ENCODE data around the gene PCDHGA4.
"Not testable (repeated sequence)": the region's sequence is repeated elsewhere in the genome, so short reads cannot be mapped to it uniquely, and the experiment has no call there.

PCDHGA4 gene

GRCh38 chr5:141384471-141385267, 29.8 kb downstream of the PCDHGA4 start:
- DNase-seq (ENCODE audit: low spot score), result no peak

DNA sequence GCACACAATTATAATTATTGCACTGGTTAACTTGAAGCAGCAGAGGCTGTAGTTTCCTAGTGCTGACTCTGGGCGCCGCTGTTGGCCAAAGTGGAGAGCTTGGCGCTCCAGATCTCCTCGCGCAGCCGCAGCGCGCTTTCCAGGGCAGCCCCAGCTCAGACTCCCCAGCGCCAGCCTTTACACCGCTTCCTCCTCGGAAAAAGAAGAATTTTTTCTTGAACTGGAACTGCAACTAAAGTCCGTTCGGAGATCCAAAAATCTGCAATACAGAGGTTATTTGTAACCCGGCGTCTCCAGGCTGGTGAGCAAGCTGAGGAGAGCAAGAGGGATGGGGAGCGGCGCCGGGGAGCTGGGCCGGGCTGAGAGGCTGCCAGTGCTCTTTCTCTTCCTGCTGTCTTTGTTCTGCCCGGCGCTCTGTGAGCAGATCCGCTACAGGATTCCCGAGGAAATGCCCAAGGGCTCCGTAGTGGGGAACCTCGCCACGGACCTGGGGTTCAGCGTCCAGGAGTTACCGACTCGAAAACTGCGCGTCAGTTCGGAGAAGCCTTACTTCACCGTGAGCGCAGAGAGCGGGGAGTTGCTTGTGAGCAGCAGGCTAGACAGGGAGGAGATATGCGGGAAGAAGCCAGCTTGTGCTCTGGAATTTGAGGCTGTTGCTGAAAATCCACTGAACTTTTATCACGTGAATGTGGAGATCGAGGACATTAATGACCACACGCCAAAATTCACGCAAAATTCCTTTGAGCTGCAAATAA, 32.9 kb downstream of the PCDHGA4 start, which contains the start of gene PCDHGB4:
Gene PCDHGB4 (plus strand): TSS at position 142 of the 755 bp plus-strand sequence. CDS start 187 bp downstream, at position 329.
- DNase-seq (ENCODE audit: low spot score), result not testable (repeated sequence)

DNA sequence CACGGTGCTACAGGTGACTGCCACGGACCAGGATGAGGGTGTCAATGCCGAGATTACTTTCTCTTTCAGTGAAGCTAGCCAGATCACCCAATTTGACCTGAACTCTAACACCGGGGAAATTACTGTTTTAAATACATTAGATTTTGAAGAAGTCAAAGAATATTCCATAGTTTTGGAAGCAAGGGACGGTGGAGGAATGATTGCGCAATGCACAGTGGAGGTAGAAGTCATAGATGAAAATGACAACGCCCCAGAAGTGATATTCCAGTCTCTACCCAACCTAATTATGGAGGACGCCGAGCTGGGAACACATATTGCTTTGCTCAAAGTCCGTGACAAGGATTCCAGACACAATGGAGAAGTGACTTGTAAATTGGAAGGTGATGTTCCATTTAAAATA, 33.8 kb downstream of the PCDHGA4 start:
- no peak for DNase-seq (ENCODE audit: low spot score)

DNA sequence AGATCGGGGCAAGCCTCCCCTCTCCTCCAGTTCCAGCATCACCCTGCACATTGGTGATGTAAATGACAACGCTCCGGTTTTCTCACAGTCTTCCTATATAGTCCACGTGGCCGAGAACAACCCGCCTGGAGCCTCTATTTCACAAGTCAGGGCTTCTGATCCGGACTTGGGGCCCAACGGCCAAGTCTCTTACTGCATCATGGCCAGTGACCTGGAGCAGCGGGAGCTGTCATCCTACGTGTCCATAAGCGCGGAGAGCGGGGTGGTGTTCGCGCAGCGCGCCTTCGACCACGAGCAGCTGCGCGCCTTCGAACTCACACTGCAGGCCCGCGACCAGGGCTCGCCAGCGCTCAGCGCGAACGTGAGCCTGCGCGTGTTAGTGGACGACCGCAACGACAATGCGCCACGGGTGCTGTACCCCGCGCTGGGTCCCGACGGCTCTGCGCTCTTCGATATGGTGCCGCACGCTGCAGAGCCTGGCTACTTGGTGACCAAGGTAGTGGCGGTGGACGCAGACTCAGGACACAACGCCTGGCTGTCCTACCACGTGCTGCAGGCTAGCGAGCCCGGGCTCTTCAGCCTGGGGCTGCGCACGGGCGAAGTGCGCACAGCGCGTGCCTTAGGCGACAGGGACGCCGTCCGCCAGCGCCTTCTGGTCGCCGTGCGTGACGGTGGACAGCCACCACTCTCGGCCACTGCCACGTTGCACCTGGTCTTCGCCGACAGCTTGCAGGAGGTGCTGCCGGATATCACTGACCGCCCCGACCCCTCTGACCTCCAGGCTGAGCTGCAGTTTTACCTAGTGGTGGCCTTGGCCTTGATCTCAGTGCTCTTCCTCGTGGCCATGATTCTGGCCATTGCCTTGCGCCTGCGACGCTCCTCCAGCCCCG, 34.6 kb downstream of the PCDHGA4 start:
- no peak for DNase-seq (ENCODE audit: low spot score)

DNA sequence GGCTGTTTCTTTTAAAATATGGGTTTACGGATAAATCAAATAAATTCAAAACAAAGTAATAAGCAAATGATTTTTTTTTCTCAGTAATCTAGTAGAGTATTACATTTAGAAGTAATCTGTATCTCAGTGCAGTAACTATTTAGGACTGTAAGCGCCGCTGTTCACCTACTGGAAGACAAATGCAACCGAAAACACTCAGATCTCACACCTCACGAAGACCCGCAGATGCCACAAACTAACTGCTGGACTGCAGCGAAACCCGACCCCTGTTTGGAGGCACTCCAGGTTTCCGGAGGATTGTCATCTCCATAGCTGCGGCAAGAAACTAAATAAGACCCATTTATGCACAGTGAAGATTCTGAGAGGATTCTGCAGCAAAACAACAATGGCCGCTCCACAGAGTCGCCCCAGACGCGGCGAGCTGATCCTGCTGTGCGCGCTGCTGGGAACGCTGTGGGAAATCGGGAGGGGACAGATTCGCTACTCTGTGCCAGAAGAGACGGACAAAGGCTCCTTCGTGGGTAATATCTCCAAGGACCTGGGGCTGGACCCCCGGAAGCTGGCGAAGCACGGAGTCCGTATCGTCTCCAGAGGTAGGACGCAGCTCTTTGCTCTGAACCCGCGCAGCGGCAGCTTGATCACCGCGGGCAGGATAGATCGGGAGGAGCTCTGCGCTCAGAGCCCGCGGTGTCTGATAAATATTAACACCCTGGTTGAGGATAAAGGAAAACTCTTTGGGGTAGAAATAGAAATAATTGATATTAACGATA, 37.8 kb downstream of the PCDHGA4 start, which contains the start of gene PCDHGA8:
Gene PCDHGA8 (plus strand): TSS at position 205 of the 770 bp plus-strand sequence. CDS start 181 bp downstream, at position 386.
- no peak for DNase-seq (ENCODE audit: low spot score)

GRCh38 chr5:141393267-141393666, 38.4 kb downstream of the PCDHGA4 start:
- no peak for DNase-seq (ENCODE audit: low spot score)

DNA sequence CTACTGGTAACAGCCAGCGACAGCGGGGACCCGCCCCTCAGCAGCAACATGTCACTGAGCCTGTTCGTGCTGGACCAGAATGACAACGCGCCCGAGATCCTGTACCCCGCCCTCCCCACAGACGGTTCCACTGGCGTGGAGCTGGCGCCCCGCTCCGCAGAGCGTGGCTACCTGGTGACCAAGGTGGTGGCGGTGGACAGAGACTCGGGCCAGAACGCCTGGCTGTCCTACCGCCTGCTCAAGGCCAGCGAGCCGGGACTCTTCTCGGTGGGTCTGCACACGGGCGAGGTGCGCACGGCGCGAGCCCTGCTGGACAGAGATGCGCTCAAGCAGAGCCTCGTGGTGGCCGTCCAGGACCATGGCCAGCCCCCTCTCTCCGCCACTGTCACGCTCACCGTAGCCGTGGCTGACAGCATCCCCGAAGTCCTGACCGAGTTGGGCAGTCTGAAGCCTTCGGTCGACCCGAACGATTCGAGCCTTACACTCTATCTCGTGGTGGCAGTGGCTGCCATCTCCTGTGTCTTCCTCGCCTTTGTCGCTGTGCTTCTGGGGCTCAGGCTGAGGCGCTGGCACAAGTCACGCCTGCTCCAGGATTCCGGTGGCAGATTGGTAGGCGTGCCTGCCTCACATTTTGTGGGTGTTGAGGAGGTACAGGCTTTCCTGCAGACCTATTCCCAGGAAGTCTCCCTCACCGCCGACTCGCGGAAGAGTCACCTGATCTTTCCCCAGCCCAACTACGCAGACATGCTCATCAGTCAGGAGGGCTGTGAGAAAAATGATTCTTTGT, 39.8 kb downstream of the PCDHGA4 start:
- DNase-seq (ENCODE audit: low spot score), result not testable (repeated sequence)

DNA sequence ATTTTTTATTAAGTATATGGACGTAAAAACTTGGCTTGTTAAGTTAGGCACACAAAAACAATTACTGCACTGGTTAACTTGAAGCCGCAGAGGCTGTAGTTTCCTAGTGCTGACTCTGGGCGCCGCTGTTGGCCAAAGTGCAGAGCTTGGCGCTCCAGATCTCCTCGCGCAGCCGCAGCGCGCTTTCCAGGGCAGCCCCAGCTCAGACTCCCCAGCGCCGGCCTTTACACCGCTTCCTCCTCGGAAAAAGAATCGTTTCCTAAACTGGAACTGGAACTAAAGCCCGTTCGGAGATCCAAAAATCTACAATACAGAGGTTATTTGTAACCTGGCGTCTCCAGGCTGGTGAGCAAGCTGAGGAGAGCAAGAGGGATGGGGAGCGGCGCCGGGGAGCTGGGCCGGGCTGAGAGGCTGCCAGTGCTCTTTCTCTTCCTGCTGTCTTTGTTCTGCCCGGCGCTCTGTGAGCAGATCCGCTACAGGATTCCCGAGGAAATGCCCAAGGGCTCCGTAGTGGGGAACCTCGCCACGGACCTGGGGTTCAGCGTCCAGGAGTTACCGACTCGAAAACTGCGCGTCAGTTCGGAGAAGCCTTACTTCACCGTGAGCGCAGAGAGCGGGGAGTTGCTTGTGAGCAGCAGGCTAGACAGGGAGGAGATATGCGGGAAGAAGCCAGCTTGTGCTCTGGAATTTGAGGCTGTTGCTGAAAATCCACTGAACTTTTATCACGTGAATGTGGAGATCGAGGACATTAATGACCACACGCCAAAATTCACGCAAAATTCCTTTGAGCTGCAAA, 43.1 kb downstream of the PCDHGA4 start, which contains the start of gene PCDHGB5:
Gene PCDHGB5 (plus strand): TSS at position 192 of the 796 bp plus-strand sequence. CDS start 181 bp downstream, at position 373.
- DNase-seq (ENCODE audit: low spot score), result not testable (repeated sequence)

- DNase-seq (ENCODE audit: low spot score), result no peak
Measured at GRCh38 chr5:141398608-141399007, 43.8 kb downstream of the PCDHGA4 start.

- DNase-seq (ENCODE audit: low spot score), result no peak
Measured at GRCh38 chr5:141399555-141400258, 44.9 kb downstream of the PCDHGA4 start.

- peak; percentile 29 for DNase-seq (ENCODE audit: low spot score)
Measured at GRCh38 chr5:141402553-141403243, 47.9 kb downstream of the PCDHGA4 start, which contains the start of gene PCDHGA9. PCDHGA9 (plus strand) TSS chr5:141402778; CDS start chr5:141402953, 175 bp downstream.

DNA sequence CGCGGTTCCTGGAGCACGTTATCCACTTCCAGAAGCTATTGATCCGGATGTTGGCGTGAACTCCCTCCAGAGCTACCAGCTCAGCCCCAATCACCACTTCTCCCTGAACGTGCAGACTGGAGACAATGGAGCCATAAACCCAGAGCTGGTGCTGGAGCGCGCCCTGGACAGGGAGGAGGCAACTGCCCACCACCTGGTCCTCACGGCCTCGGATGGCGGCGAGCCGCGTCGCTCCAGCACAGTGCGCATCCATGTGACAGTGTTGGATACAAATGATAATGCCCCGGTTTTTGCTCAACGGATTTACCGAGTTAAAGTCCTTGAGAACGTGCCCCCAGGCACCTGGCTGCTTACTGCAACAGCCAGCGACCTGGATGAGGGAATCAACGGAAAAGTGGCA, 48.6 kb downstream of the PCDHGA4 start:
- no peak for DNase-seq (ENCODE audit: low spot score)
